HG03432 (cell line): ENCODE results near the gene SP8.

Source experiments
- ATAC-seq: cut with Tn5 transposase; IDR thresholded peaks from one replicate; pipeline ENCODE4 v1.9.1; 2021; ENCODE audit warnings: mild to moderate bottlenecking, moderate library complexity; ENCODE audit not compliant: unreplicated experiment

SP8 gene

DNA sequence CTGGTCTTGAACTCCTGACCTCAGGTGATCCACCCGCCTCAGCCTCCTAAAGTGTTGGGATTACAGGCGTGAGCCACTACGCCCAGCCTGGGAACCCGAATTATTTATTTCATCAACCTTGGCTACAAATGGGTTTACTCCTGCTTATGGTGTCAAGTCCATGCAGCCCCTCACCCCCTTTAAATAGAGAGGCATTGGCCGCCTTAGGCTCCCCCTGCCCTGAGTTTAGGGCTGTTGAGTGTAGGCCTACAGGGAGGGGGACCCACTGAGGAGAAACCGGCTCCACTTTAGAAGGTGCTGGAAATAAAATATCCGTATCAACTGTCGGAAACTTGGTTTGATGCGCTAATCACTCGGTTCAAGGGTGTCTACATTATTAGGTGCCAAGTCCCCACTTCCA, 8.7 kb upstream of the SP8 start:
- no peak for ATAC-seq

- no peak for ATAC-seq
Measured at GRCh38 chr7:20794676-20795075, 8.0 kb upstream of the SP8 start.

GRCh38 chr7:20793694-20794394, 7.2 kb upstream of the SP8 start:
- no peak for ATAC-seq

- no peak for ATAC-seq
Measured at GRCh38 chr7:20793248-20793647, 6.6 kb upstream of the SP8 start.

- ATAC-seq = no peak
Measured at GRCh38 chr7:20791538-20792434, 5.1 kb upstream of the SP8 start.

DNA sequence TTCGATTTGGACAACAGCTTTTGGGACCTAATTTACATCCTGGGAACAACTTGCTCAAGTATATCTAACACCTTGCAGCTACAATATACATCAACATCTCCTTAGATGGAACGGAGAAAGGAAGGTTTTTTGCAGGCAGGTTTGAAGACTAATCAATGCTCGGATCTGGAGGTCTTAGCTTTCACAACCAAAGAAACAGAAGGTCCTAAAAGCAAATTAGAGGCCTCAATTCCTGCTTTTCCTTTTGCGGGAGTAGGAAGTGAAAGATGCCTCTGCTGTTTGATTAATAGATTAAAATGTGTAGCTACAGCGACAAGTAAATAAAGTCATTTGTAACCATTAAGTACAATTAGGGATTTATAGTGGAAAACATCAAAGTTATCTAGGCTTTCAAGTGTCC, 3.7 kb upstream of the SP8 start:
- no peak for ATAC-seq

DNA sequence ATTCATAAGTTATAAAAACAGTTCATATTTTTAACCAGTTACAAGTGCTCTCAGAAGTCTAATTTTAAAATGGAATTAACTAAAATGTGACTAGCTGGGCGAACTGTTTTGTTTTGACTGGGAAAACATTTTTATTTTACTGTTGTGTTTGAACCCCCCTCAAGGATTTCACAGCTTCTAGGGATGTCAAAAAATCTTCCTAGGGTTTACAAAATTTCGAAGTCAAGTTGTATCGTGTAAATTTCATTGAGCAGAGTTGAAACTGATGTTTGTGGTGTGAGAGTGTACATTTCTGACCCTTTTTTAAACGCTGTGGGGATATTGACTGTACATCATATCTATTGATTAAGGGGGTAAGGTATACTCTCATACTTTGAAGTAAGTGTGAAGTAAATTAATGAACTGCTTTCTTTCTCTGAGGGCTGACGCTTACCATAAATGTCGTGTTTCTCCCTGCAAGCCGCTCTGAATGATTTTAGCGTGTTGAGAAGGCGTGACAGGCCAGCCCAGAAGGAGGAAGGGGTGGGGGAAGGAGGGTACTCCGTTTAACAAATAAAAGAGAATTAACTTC, 1.8 kb upstream of the SP8 start:
- no peak for ATAC-seq

- no peak for ATAC-seq
Measured at GRCh38 chr7:20787660-20788419, 1.2 kb upstream of the SP8 start.

DNA sequence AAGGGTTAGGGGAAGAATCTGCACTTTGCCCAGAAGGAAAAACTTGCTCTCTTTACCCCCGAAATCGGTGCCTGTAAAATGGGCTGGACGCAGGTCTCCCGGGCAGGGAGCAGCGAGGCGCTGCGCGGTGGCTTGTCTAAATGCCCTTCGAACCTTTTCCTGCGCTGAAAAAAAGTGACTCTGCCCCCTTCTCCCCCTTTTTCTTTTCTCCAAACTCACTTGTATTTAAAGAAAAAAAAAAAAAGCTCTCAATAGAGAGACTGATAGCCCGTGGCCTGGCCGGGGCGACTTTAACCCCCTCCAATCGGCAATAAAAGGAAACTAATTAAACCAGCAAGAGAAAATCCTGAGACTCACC, 286 bp downstream of the SP8 start:
- no peak for ATAC-seq

GRCh38 chr7:20786049-20786412, 655 bp downstream of the SP8 start:
- ATAC-seq = no peak

DNA sequence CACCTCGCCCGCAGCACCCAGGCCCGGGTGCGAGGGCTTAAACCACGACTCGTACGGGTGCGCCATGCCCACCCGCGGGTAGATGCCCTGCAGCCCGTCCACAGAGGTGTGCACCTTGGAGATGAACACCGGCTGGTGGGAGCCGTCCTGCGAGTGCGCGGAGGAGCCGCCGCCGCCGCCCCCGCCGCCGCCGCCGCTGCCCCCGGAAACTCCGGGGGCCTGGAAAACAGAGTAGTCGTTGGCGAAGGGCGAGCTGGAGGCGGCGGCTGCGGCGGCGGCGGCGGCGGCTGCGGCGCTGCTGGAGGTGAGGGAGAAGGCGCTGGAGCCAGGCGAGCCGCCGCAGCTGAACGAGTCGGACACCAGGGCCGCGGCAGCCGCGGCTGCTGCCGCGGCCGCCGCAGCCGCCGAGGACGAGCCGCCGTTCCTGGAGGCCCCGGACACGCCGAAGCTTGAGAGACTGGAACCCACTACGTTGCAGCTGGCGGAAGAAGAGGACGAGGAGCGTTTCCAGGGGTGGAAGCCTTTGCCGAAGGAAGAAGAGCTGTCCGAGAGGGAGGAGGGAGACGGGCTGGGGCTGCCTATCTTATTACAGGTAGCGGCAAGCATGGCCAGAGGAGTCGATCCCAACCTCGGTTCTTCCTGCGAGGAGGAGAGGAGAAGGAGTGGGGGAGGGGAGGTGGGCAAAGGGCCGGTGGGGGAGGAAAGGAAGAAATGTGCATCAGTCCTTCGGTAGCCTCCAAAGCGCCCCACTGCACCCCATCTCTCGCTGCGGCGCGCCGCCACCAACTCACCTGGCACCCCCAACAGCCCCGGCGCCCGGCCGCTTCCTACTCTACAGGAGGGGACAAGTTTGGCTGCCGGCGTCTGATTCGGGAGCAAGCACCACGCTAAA, 1.3 kb downstream of the SP8 start:
- no peak for ATAC-seq

- no peak for ATAC-seq
Measured at GRCh38 chr7:20784388-20785156, 2.1 kb downstream of the SP8 start.

DNA sequence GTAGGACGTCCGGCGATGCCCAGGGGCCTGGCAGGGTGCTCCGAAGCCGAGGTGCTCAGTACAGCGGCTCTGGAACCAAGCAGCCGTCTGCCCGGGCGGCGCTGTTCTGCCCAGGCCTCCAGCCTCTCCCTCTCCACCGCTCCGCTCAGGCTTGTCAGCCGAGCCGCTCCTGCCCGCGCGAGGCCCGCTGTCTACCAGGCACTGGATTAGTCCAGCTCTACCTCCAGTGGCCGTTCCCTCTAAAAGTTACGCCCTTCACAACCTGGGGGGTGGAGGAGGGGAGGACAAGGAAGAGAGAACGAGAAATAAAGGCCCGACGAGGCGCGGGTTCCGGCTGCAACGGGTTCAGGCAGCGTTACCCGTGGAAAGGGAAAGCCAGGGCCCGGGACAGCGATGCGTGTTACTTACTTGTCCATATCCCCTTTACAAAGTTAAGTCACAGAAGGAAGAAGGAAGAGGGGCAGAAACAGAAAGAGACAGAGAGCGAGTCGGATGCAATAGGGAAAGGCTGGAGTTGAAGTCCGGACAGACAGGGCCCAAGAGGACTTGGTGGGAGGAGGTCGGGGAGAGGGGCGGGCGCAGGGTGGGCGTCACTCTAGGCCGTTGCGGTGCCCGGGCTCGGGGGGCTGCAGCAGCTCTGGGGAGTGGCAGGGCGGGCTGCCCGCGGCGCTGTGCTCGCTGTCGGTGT, 2.8 kb downstream of the SP8 start:
- ATAC-seq = peak; percentile 62

- no peak for ATAC-seq
Measured at GRCh38 chr7:20783125-20783699, 3.5 kb downstream of the SP8 start.

DNA sequence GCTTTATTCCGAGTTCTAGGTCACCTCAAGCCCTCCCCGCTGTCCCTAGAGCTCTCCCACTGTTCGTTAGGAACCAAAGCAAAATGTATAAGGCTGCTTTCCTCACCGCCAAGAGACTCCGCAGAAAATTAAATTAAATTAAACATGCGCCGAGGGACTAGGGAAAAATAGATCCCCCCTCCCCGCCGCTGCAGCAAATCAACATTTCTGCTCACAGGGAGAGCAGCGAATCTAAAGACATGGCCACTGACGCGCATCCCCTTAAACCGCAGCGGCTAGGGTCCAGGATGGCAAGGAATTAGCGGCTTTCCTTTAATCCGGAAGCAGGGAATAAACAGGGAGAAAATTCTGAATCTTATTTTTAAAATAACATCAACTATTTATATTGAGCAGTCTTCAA, 7.6 kb downstream of the SP8 start:
- ATAC-seq = no peak

DNA sequence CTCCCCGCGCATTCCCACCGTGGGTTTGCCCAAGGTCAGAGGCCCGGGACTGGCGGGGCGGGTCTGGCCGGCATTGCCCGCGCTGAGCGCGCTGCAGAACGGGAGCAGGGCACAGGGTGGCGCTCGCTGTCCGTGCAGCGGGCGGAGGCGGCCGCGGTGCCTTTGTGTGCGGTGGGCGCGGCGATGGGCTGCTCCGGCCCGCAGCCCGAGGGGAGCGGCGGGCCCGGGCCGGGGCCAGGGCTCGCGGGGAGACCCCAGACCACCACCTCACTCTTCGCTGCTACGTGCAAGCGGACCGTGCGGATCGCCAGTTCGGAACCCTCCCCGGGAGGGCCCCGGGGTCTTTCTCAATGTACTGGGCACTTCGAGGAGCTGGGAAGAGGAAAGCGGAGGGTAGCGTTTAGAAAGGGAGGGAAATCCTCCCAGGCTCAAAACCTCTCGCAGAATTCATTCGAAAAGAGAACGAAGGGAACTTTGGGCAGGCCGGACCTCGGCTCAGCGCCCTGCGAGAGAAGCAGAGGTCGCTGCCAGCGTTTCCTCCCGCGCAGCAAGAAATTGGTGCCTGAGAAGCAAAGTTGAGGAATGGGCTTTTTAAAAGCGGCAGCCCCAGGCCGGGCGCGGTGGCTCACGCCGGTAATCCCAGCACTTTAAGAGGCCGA, 8.5 kb downstream of the SP8 start:
- ATAC-seq = peak; percentile 96

DNA sequence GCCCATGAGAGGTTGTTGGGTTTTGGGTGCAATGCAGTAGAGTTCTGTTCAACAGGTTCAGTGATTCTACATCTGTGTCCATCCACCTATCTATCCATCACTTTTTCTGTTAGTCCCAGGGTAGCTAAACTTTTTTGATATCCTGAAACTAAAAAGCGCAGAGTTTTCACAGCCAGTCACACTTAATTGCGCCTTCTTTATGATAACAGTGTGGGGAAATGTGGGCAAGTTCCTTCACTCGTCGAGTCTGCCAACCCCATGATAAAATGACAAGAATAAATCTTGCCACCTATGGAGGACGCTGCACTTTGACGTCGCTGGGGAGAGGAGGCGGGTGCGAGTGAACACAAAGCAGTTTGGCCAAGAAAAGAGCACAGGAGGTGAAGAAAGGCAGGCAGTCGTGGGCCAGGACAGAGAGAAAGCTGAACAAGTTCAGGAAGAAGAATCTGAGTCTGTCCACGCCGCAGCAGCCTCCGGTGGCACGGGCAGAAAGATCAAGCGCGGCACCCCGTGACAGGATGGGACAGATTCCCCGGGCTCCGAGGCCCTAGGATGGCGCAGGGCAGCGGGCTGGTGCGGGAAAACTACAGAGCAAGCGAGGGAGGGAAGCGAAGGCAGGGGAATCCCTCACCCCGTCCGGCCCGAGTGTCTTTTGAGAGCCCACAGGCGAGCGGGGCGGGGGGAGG, 9.2 kb downstream of the SP8 start:
- peak; percentile 55 for ATAC-seq

- no peak for ATAC-seq
Measured at GRCh38 chr7:20776942-20777341, 9.7 kb downstream of the SP8 start.
